ENCODE results near the gene NDC1.
"Not testable (repeated sequence)": the region's sequence is repeated elsewhere in the genome, so short reads cannot be mapped to it uniquely, and the experiment has no call there.

NDC1 gene

DNA sequence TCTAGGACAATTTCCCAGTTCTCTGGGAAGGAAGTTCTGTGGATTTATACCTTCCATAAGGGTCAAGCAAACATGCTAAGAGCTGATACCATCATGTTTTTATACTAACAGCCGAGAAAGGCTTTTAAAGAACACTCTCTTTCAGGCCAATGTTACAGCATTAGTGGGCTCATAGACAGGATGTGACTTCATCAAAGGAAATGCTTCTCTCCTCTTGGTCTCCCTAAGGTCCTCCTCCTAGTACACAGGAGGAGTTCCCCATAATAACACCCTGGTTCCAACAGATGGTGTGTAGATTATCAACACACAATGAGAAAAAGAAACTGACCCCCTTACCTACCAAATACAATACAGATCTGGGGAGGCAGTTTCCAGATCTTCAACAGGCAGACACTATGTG, 72.4 kb downstream of the NDC1 start:
- peak; percentile 57 for DNase-seq (ENCODE audit: low read depth)

- no peak for DNase-seq (ENCODE audit: low read depth)
These were observed 74.2 kb downstream of the NDC1 start for GRCh38 chr1:53763911-53764310.

DNA sequence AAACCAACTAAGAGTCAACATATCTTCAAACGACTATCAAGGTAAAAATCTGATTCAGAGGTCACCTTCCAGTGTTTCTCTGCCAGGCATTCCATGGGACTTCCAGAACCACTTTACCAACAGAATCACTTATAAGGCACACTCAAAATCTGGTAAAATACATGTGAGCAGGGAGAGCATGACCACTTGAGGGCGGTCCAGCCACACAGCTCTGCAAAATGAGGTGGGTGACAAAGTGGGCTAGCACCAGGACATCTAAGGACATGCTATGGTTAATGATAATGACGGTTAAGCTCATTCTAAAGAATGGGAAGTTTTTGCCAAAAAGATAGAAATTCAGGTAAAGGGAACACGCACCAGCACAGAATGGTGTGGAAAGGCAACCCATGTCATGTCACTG, 74.6 kb downstream of the NDC1 start:
- no peak for DNase-seq (ENCODE audit: low read depth)

GRCh38 chr1:53760497-53760896, 77.6 kb downstream of the NDC1 start:
- DNase-seq (ENCODE audit: low read depth): not testable (repeated sequence)

- no peak for DNase-seq (ENCODE audit: low read depth)
These were observed 82.2 kb downstream of the NDC1 start for GRCh38 chr1:53755874-53756273.

GRCh38 chr1:53754484-53755312, 83.4 kb downstream of the NDC1 start:
- no peak for DNase-seq (ENCODE audit: low read depth)

GRCh38 chr1:53752281-53752680, 85.8 kb downstream of the NDC1 start:
- no peak for DNase-seq (ENCODE audit: low read depth)

DNA sequence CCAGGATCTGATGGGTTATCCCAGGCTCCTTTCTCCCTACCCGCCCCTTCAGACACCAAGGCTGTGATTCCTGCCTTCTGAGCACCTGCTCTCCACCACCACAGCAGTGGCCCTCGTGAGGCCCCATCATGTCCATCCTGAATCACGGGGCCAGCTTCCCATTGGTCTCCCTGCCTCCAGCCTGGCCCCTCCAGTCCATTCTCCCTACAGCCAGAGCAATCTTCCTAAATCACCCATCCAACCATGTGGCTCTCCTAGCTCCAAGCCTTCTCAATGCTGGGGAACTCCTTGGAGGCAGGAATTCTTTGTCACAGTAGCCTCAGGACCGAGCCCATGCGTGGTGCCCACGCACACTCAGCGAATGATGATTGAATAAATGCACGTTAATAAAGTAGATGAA, 90.3 kb downstream of the NDC1 start:
- no peak for DNase-seq (ENCODE audit: low read depth)

DNA sequence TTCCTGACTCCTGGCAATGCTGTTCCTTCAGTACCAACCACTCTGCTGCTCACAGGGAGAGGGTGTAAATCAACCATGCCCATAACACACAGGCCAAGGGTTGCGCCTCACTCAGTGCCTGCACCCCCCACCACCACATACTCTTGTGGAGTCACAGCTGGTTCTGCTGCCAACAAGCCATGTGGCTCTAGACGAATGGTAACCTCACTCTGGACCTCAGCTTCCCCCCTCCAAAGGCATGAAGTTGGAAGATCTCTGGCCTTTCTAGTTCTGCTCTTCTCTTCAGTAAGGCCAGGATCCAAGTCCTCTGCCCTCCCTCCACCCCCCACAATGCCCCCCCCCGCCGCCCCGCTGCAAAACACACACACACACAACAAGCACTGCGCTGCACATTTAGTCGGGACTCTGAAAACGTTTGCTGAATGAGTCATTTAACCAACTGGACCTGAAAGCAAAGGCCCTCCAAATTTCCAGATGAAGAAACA, 97.4 kb downstream of the NDC1 start:
- no peak for DNase-seq (ENCODE audit: low read depth)

- DNase-seq (ENCODE audit: low read depth): no peak
These were observed 98.9 kb downstream of the NDC1 start, which contains the start of gene GLIS1 for GRCh38 chr1:53739109-53739681. GLIS1 (minus strand) TSS chr1:53739164; CDS start chr1:53738064, 1,100 bp downstream.

- DNase-seq (ENCODE audit: low read depth): no peak
These were observed 99.6 kb downstream of the NDC1 start for GRCh38 chr1:53738205-53739108.

- DNase-seq (ENCODE audit: low read depth): no peak
These were observed 100.4 kb downstream of the NDC1 start for GRCh38 chr1:53737648-53738204.

DNA sequence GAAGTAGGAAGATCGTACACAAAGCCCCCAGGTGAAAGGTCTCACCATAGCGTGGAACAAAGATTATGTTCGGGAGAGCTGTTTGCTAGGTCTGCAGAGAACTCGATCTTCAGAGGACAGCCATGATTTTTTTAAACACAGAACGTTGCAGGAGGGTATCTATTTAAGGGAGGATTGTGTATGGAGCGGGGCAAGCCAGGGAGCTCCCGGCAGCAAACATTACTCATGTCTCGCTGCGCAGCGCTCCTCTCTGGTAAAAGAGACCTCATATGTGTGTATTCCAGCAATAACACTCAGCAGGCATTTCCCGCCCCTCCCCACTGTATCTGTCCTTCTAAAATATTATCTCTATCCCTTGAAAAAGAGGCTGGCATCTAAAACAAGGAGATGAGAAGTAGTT, 101.8 kb downstream of the NDC1 start:
- DNase-seq (ENCODE audit: low read depth): no peak

DNA sequence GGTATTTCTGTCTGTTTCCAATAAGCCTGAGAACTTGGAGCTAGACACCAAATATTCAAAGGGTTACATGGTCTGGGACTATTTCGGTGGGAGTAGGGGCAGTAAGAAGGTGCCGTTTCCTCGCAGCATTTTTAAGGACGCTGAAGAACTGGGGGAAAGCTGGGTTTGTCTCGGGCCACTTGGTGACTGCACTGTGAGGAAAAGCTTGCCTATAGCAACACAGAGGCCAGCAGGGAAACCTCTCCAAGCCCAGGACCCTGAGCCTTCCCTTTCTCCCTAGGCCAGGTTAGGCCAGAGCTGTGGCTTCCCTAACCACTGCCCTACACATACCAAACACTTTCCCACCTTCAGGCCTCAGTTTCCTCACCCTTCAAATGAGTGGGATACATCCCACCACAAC, 102.4 kb downstream of the NDC1 start:
- DNase-seq (ENCODE audit: low read depth): no peak

DNA sequence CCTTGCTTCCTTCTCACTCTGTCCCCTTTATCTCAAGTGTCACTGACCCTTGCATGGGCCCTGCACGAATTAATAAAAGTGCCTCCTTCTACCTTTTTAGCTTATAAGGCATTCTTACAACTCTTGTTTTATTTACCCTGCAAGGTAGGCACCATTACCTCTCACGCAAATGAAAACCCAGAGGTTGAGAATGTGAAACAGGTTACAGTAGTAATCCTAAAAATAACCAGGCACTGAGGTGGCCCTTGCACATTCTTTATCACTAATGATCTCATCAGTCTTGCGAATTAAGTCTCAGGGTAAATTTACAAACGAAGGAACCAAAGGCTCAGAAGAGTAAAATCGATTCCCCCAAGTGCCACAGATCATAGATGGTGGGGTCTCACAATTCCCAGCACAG, 102.8 kb downstream of the NDC1 start:
- DNase-seq (ENCODE audit: low read depth): no peak

- DNase-seq (ENCODE audit: low read depth): no peak
These were observed 103.4 kb downstream of the NDC1 start for GRCh38 chr1:53734650-53735211.

DNA sequence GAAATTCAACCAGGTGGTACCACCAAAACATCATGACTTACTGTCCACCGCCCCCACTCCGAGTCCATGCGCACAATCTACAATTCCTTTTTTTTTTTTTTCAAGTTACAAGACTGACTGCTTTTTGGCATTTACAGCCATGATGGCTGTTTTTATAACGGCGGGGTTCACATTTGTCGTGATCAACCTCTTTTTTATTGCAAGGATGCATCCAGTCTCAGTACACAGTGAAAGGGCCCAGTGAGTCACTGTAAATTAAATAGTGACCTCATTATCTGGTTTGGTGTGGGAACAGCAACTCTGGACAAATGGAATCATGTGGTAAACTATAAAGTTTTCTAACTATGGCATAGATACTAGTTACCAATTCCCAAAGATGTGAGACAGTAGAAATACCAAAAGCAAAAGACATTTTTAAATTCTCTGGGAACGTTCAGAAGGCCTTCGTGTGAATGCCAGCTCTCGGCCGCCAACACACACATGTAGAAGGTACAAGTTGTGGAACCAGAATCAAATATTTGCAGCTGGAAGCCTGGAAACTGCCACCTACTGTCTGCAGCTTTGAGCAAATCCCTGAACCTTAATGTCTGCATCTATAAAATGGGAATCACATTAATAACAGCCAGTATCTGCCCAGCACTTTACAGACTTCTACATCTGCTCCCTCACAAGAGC, 104.0 kb downstream of the NDC1 start:
- no peak for DNase-seq (ENCODE audit: low read depth)

GRCh38 chr1:53733447-53733931, 104.6 kb downstream of the NDC1 start:
- DNase-seq (ENCODE audit: low read depth): no peak

- DNase-seq (ENCODE audit: low read depth): peak; percentile 83
These were observed 105.2 kb downstream of the NDC1 start for GRCh38 chr1:53732912-53733317.

DNA sequence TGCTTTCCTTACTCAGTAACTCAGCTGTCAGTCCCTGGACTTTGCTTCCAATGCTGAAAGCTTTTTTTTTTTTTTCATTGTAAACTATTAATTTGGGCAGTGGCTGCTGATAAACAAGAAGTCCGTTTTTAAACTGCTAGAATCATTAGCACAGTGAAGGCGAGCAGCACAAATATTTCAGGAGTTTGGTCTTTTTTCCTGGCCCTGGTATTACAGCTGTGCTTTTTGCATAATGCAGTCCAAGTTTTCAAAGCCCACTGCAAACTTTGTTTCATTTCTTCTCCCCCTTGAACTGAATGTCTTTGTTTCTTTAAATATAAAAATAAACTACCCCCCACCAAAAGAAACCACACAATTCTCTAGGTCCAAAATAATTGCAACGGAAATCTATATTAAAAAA, 105.7 kb downstream of the NDC1 start:
- no peak for DNase-seq (ENCODE audit: low read depth)

- DNase-seq (ENCODE audit: low read depth): no peak
These were observed 106.3 kb downstream of the NDC1 start for GRCh38 chr1:53731779-53732305.

Data from non-pigmented ciliary epithelial cell (primary cell).